Right kidney (tissue), 1 donor: ENCODE data around the gene HS3ST4.
"Not testable (repeated sequence)": the region's sequence is repeated elsewhere in the genome, so short reads cannot be mapped to it uniquely, and the experiment has no call there.

ENCODE experiments used
- DNase-seq: peaks from one replicate; pipeline ENCODE4 v3.0.0-alpha.2; 2016

Gene HS3ST4

DNA sequence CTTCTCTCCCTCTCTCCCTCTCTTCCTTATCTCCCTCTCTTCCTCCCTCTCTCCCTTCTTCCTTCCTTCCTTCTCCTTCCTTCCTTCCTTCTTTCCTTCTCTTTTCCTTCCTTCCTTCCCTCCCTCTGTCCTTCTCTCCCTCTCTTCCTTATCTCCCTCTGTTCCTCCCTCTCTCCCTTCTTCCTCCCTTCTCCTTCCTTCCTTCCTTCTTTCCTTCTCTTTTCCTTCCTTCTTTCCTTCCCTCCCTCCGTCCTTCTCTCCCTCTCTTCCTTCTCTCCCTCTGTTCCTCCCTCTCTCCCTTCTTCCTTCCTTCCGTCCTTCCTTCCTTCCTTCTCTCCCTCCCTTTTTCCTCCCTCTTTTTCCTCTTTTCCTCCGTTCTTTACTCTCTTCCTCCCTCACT lies 38.6 kb downstream of the HS3ST4 start:
- DNase-seq: no peak

GRCh38 chr16:25734430-25735385 lies 42.9 kb downstream of the HS3ST4 start:
- DNase-seq: no peak

GRCh38 chr16:25735645-25736044 lies 43.9 kb downstream of the HS3ST4 start:
- no peak for DNase-seq

- DNase-seq: peak; percentile 9
Measured at GRCh38 chr16:25747160-25747758, 55.5 kb downstream of the HS3ST4 start.

DNA sequence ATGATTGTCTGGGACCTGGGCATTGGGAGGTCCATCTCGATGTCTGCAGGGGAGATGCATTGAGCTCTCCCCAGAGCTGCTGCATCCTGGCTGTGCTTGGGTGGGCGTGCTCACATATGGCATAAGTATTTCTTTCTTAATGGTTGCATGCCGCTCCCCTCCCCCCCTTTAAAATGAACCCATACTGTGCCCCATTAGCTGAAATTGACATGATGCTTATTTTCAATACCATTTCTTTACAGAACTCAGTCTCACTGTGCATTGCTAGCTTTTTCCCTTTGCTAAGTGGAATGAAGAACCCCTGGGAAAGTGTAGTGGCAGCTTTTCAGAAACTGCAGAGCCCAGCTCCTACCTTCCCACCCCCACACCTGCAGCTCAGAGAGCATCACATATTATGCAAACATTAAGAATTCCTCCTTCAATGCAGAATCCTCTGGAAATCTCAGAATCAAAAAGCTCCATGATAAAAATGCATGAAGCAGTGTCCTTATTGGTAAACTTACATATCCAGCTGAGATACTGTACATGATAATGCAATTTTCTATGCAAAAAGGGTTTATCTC lies 56.4 kb downstream of the HS3ST4 start:
- DNase-seq: no peak

- DNase-seq: no peak
Measured at GRCh38 chr16:25750488-25751216, 58.9 kb downstream of the HS3ST4 start.

DNA sequence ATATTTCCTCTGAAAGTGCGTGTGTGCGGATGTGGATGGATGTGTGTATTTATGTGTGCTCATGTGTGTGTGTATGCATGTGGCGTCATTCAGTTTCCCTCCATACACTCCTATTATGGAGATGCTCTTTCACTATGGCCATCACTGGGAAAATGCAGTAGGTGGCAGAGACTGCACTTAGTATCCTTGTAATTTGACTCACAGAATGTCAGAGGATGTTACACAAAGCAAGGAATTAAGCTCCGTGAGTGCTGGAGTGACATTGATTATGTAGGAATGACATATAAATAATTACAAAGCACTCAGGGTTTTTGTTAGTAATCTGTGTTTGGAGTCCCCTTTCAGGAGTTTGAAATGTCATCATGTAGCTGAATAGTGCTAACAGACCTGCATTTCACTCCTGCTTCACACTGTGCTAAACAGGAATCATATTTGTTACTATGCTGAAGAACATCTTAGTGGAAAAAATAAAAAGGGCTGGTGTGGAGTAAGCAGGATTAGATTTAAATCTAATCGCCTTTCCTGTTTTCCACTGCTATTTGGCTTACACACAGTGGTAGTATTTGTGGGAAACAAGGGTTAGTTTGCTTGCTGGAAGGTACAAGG lies 59.6 kb downstream of the HS3ST4 start:
- no peak for DNase-seq

DNA sequence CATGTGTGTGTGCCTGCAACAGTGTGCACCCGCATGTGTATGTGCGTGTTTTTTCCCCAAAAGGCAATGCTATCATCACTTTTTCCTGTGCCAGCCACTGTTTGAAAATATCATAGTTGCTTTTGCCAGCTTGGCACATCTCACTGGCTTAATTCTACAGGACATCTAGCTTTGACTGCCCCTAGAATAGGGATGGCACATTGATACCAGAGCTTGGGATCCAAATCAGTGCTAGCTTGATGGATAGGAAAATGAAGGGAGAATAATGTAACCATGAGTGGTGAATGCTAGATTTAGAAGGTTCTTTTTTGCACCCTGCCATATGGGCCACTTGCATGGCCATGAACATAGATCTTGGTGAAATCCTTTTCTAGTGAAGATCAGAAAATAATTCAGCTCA lies 72.7 kb downstream of the HS3ST4 start:
- DNase-seq: no peak

DNA sequence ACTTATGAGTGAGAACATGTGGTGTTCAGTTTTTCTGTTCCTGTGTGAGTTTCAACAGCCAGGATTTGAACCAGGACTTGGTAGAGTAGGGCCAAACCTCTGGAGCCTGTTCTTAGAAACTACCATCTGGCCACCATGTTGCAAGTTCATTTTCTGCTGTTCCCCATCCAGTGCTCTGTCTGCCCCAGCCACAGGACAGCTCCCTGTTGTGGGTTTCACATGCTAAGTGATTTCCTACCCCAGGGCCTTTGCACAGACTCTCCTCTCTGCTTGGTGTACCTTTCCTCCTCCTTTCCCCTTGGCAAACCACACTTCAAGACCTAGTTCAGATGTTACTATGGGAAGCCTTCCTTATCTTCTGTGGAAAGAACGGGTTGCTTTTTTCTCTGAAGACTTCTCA lies 79.5 kb downstream of the HS3ST4 start:
- DNase-seq: no peak

- no peak for DNase-seq
Measured at GRCh38 chr16:25771812-25772568, 80.2 kb downstream of the HS3ST4 start.

- not testable (repeated sequence) for DNase-seq
Measured at GRCh38 chr16:25776214-25776613, 84.5 kb downstream of the HS3ST4 start.

DNA sequence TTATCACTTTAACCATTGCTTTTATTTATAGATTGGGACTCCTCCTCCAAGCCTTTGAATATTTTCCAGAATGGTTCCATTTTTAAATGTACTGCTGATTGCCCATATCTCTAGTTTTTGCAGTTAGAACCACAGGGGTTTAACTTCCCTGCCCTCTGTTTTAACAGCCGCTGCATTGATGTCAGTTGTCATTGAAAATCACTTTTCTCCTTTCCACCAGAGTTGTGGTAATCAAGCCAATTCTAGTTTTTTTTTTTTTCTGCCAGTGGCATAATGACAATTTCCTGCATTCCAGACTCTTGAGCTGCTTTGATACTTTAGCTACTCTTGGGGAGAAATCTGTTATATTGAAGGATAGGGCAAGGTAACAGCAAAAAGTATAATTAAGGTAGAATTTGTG lies 91.5 kb downstream of the HS3ST4 start:
- DNase-seq: no peak

GRCh38 chr16:25785361-25785760 lies 93.6 kb downstream of the HS3ST4 start:
- no peak for DNase-seq

DNA sequence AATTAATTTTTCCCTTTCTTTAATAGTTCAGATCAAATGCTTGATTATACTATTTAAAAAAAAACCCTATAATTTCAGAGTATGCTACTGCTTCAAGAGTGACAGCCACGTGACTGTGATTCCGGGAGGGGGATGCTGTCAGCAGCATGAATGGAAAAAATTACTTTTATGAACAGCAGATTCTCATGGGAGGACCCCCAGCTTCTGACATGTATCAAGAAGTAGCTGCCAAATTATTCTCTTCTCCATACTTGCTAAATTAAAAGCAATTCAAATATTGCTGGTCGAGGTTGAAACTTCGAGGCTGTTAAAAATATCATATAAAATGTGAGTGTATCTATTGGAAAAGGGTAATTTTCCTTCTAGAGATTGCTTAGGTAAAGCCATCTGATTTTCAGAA lies 95.0 kb downstream of the HS3ST4 start:
- DNase-seq: no peak

GRCh38 chr16:25788637-25789036 lies 96.9 kb downstream of the HS3ST4 start:
- DNase-seq: no peak

DNA sequence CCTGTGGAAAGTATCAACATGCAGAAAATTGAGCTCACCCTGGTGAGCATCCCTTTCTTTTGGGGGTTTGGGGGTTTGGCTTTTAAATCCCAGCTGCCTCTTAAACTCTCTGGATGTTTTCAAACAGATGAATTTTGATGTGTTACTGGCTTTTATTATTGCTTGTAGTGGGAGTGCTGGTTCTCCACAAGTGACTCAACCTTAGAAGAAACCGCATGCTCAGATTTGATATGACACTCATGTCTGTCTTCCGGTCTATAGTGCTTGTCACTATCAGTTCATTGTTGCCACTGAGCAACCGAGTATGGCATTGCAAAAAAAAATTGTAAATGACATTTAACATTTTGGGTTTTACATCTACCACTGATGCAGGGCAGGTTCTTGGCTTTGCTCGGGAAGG lies 104.5 kb downstream of the HS3ST4 start:
- DNase-seq: no peak

GRCh38 chr16:25798065-25798464 lies 106.3 kb downstream of the HS3ST4 start:
- no peak for DNase-seq

DNA sequence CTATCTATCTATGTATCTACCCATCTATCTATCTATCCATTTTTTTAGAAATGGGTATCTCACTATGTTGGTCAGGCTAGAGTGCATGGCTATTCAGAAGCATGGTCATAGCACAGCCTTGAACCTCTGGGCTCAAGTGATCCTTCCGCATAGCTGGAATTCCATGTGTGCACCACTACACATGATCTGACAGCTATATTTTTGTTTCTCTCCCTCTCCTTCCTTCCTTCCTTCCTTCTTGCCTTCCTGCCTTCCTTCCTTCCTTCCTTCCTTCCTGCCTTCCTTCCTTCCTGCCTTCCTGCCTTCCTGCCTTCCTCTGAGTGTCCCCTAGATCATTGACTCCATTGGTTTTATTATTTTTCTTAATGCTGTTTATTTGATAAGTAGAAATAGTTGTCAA lies 108.1 kb downstream of the HS3ST4 start:
- DNase-seq: no peak

GRCh38 chr16:25812215-25812614 lies 120.5 kb downstream of the HS3ST4 start:
- DNase-seq: no peak

GRCh38 chr16:25817295-25817694 lies 125.5 kb downstream of the HS3ST4 start:
- DNase-seq: no peak

GRCh38 chr16:25817876-25818275 lies 126.1 kb downstream of the HS3ST4 start:
- DNase-seq: no peak

DNA sequence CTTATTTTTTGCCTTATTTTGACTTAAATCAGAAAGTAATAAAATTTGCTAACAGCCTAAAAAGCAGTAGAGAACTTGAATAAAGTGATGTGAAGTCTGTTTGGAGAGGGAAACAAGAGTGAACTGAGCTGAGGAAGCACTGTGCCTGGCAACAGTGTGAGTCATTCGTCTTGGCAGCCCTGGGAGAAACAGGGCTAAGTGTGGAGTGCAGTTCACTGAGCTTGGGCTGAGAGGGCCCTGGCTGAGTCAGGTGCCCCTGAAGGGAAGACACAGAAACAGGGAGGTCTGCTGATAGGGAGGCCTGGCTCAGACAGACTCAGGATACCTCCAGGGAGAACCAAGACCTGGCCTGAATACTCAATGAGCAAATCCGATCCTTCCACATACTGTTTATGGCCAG lies 132.1 kb downstream of the HS3ST4 start:
- DNase-seq: no peak
